NCI-H526 treated with DMSO at 0.1 percent for 48 hours (cell line): ENCODE data around the gene ORM1.
"Not testable (repeated sequence)": the region's sequence is repeated elsewhere in the genome, so short reads cannot be mapped to it uniquely, and the experiment has no call there.

Experiments used
- DNase-seq: peaks from one replicate; lab custom pipeline; 2025; lab: John Stamatoyannopoulos, UW

Gene ORM1

GRCh38 chr9:114322831-114323531 is at the start of gene ORM1:
TSS of gene ORM1 (plus strand) at chr9:114323098. CDS start at chr9:114323134, 36 bp downstream.
- DNase-seq = not testable (repeated sequence)

DNA sequence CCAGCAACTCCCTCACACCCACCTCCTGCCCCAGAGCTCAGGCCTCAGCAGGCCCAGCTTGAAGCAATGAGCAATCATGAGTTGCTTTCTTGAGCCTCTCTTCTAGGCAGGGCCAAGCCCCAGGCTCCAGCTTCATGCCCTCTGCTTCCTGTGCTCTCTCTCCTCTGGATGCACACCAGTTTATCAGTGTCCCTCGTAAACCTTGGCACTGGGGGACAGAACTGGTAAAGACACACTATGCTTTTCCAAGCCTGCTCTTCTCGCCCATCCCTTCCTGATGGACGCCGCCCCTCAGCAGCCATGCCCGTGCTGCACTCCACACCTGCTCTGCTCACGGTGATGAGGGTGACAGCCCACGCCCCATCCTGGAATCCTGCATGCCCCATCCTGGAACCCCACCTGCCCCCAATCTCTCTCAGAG is 49.4 kb upstream of the ORM1 start:
- DNase-seq = no peak

DNA sequence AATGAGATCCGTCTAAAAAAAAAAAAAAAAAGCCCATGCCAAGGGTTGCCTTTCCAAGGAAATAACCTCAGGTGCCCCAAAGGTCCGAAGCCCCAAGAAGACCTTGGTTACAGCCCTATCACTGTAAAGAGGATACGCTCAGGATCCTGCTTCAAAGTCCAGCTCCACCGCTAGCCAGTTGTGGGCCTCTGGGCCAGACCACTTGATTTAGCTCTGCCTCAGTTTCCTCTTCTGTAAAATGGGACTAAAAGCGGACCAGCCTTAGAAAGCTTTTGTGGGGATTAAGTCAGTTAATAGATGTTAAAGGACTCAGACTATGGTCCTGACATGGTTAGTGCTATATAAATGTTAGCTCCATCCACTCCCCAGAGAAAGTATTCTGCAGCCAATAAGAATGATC is 48.7 kb upstream of the ORM1 start:
- no peak for DNase-seq

DNA sequence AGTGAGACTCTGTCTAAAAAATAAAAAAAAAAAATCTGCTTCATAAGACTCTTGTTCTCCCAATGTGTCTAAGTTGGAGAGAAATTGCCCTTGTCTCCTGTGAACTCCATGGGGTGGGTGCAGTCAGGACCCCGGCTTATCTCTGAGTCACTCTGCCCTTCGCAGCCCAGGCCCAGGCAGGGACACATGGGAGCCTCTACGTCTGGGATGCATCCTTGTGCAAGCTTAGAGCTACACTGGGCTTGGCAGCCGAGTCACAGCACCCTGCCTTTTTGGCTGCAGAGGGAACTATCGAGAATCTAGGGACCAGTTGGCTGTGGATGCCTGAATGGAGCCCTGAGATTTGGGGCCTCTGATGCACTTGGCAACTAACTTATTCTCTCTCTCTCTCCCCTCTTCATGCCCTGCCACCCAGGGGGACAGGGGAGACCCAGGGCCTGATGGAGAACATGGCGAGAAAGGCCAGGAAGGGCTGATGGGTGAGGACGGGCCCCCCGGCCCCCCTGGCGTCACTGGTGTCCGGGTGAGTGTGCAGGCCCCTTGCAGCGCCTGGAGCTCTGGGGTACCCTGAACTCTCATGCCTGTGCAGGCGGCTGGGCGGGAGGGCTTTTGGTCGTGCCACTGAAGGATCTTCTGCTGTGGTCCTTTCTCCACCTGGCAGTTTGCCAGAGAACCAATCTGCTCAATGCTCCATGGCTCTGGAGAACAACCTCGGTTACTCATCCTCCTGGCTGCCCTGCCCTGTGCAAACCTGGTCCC is 47.5 kb upstream of the ORM1 start:
- DNase-seq = no peak

DNA sequence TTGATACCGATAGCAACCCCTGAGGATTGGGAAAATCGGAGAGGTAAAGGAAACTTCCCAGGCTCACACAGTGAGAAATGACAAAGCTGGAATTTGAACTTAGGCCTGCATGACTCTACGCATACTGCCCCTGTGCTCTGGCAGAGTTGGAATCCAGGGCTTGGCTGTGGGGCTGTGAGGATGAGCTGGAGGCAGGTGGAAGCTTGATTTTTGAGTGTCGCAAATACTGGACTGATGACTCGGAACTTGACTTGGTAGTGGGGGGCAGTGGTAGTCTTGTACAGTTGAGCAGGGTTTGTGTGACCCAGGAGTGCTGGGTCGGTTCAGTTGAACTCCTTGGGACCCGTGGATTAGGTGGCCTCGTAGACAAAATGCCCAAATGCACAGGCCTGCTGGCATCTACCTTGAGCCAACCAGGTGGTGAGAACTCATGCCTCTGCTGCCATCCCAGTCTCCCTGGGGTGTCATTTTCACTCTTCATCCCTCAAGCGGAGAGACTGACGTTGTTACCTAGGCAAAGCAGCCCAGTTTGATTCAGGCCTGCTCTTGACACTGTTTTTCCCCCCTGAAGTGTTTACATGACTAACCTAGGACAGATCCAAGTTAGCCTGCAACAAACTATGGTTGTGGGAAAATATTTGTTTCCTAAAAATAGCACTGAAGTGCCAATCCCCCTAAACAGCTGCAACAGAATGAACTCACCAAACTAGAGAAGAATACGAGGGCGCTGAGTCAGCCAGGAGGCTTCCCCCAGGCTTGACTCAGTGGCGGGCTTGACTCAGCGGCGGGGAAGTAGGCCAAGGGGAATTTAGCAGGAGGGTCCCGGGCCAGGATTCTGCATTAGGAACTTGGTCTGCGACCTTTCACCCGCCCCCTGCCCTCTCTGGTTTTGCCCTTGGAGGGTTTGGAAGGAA is 45.7 kb upstream of the ORM1 start:
- DNase-seq = no peak

GRCh38 chr9:114278356-114278755 is 44.5 kb upstream of the ORM1 start:
- DNase-seq = no peak

GRCh38 chr9:114278881-114279570 is 43.9 kb upstream of the ORM1 start:
- DNase-seq = no peak

DNA sequence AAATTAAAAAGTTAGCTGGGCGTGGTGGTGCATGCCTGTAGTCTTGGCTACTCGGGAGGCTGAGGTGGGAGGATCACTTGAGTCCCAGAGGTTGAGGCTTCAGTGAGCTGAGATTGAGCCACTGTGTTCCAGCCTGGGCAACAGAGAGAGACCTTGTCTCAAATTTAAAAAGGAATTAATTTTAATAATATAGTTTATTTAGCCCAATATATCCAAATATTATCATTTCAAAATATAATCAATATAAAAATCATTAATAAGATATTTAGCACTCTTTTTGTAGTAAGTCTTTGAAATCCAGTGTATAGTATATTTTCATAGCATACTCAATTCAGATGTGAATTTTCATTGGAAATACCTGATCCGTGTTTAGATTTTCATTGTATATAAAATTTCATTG is 43.2 kb upstream of the ORM1 start:
- no peak for DNase-seq

- DNase-seq = no peak
Observed at GRCh38 chr9:114280636-114281472, 42.0 kb upstream of the ORM1 start.

DNA sequence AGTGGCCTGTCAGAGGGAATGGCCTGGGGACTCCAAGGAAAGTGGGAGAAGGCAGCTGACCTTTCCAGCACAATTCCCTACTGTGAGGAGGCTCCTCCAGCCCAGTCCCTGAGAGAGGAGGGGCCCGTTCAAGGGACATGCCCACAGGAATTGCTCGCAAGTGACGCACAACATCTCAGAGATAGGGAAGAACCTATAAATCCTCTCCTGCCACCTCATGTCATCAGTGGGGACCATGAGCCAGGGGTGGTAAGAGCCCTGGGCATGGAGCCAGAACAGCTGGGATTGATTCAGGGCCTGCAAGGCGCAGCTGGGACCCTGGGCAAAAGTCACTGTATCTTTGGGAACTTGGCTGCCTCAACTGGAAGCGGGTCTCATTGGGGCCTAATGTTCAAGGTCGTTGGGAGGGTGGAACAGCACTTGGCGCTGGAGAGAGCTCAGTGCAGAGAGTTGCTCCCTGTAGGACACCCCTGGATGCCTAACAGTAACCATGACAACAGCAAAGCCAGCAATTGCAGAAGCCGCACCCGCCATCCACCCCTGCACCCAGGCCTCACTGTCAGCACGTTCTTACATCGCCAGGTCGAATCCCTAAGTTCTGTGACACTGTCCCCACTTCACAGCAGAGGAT is 41.3 kb upstream of the ORM1 start:
- no peak for DNase-seq

GRCh38 chr9:114282104-114282485 is 40.8 kb upstream of the ORM1 start:
- DNase-seq = no peak

- DNase-seq = no peak
Observed at GRCh38 chr9:114282507-114282906, 40.4 kb upstream of the ORM1 start.

GRCh38 chr9:114282926-114283325 is 40.0 kb upstream of the ORM1 start:
- no peak for DNase-seq

GRCh38 chr9:114283551-114284111 is 39.3 kb upstream of the ORM1 start:
- no peak for DNase-seq

DNA sequence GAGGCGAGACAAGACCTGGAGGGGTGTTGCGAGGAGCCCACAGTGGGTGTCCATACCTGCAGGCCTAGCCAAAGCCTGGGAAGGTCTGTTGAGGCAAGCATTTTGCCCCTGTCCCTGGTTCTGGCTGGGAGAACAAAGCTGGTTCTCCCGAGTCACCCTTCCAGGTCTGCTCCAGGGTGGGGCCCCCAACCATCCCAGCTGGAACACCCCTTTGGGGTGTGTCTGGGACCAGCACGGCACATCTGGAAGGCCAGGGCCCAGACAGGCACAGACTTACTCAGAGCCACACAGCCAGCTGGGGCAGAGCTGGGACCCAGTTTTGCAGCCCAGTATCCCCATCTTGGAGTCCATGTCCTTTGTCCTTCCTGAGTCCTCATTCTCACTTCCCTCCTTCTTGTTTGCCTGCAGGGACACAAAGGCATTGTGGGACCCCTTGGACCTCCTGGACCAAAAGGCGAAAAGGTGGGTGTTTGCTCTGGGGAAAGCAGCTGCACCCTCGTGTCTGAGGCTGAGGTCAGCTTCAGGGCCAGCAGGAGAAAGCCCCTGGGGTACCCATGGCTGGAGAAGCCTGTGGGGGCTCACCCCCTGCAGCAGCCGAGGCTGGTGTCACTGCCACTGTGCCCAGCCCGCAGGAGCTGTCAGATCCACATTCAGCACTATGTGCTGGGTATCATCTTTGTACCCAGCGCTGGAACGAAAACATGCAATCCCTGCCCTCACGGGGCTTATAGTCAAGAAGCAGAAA is 38.4 kb upstream of the ORM1 start:
- no peak for DNase-seq

GRCh38 chr9:114285166-114285867 is 37.6 kb upstream of the ORM1 start:
- no peak for DNase-seq

- no peak for DNase-seq
Observed at GRCh38 chr9:114286146-114286679, 36.7 kb upstream of the ORM1 start.

GRCh38 chr9:114287001-114287762 is 35.7 kb upstream of the ORM1 start:
- no peak for DNase-seq
